Measurements from ENCODE around the gene SMURF1.

The SMURF1 gene

DNA sequence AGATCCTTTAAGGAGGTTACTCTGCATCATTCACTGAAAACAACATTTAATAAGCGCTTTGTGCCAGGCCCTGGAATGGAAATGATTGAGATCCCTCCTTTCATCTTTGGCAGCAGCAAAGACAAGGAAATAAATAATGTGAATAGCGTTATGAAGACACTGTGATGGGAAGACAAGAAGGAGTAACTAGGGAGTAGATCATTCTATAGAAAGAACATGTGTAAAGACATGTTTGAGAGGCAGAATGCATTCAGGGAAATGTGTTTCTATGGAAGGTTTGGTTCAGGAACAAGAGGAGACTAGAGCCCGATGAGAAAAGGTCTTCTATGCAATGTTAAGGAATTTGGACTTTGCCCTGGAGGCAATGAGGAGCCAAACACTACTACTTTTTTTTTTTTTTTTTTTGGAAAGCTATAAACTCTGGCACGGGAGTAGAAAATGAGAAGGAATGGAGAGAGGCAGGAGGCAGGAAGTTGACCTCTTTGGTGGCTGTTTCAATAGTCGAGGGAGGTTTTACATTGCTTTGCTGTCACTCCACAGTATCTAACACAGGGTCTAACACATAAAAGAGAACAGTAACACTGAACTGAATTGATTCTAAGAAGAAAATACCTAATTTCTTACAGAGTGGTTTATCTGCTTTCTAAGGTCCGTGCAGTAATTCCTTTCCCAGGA is 44.9 kb downstream of the SMURF1 start:
- TF ChIP-seq, protein P1, sequence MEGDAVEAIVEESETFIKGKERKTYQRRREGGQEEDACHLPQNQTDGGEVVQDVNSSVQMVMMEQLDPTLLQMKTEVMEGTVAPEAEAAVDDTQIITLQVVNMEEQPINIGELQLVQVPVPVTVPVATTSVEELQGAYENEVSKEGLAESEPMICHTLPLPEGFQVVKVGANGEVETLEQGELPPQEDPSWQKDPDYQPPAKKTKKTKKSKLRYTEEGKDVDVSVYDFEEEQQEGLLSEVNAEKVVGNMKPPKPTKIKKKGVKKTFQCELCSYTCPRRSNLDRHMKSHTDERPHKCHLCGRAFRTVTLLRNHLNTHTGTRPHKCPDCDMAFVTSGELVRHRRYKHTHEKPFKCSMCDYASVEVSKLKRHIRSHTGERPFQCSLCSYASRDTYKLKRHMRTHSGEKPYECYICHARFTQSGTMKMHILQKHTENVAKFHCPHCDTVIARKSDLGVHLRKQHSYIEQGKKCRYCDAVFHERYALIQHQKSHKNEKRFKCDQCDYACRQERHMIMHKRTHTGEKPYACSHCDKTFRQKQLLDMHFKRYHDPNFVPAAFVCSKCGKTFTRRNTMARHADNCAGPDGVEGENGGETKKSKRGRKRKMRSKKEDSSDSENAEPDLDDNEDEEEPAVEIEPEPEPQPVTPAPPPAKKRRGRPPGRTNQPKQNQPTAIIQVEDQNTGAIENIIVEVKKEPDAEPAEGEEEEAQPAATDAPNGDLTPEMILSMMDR (IDR thresholded peaks at IDR 0.05; ENCODE audit: insufficient read depth, low read length, poor library complexity, severe bottlenecking) = no peak
- Histone ChIP-seq H3K4me3 (replicated peaks; ENCODE audit: low read depth, low read length) (no peak overlapping the region), H3K36me3 (ENCODE audit: control insufficient read depth, insufficient read depth, low read length) (no peaks in the 10 kb centered on the region), H3K27me3 (replicated peaks; ENCODE audit: control insufficient read depth, insufficient read depth, low read length) (no peaks in the 10 kb centered on the region)
- no peak for DNase-seq (ENCODE audit: extremely low read depth, insufficient read length)

DNA sequence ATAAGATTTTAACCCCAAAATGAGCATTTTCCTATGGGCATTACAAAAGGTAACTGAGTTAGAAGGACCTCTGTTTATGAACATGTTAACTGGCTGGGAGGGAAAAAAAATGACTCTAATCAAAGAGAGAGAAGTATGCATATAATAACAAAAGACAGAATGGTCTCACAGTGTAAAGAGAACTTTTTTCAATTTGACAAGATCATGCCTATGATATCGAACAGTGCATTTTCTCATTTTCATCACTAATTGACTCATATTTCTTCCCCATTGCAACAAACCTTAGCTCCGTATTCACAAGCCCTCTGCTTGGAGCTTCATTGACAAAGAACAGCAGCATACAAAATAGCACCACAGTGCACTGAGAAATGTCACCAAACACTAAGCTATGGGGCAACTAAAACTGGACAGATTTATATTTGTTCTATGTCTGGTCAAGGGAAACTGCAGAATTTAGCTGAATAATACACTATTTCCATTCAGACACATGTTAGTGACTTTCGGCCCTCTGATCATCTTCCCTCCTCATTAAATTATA is 45.6 kb downstream of the SMURF1 start:
- TF ChIP-seq, protein P1 (IDR thresholded peaks at IDR 0.05; ENCODE audit: insufficient read depth, low read length, poor library complexity, severe bottlenecking) = no peak
- DNase-seq (ENCODE audit: extremely low read depth, insufficient read length) = no peak
- H3K36me3 ChIP-seq (ENCODE audit: control insufficient read depth, insufficient read depth, low read length) = no peaks in the 10 kb centered on the region

DNA sequence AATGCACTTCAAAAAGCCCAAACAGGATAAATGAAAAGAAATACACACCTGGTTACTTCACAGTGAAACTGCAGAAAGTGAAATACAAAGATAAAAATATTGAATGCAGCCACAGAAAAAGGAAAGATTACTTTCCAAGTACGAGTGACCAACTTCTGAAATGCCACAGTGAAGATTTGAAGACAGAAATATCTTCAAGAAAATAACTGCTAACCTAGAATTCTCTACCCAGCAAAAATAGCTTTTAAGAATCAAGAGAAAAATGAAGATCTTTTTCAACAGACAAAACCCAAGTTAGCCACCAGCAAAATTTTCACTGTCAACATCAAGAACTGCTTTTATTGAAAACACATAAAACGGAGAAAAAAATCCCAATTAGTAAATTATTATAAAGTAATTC is 46.2 kb downstream of the SMURF1 start:
- no peaks in the 10 kb centered on the region for H3K36me3 ChIP-seq (ENCODE audit: control insufficient read depth, insufficient read depth, low read length)
- DNase-seq (ENCODE audit: extremely low read depth, insufficient read length) = no peak
- no peaks in the 10 kb centered on the region for H3K27me3 ChIP-seq (replicated peaks; ENCODE audit: control insufficient read depth, insufficient read depth, low read length)
- TF ChIP-seq, protein P1 (IDR thresholded peaks at IDR 0.05; ENCODE audit: insufficient read depth, low read length, poor library complexity, severe bottlenecking) = no peak
- H3K4me3 ChIP-seq (replicated peaks; ENCODE audit: low read depth, low read length) = no peak overlapping the region

More for the DNA sequence above, 45.6 kb downstream of the SMURF1 start:
- Histone ChIP-seq H3K27me3 (replicated peaks; ENCODE audit: control insufficient read depth, insufficient read depth, low read length) (no peaks in the 10 kb centered on the region), H3K4me3 (replicated peaks; ENCODE audit: low read depth, low read length) (no peak overlapping the region)

DNA sequence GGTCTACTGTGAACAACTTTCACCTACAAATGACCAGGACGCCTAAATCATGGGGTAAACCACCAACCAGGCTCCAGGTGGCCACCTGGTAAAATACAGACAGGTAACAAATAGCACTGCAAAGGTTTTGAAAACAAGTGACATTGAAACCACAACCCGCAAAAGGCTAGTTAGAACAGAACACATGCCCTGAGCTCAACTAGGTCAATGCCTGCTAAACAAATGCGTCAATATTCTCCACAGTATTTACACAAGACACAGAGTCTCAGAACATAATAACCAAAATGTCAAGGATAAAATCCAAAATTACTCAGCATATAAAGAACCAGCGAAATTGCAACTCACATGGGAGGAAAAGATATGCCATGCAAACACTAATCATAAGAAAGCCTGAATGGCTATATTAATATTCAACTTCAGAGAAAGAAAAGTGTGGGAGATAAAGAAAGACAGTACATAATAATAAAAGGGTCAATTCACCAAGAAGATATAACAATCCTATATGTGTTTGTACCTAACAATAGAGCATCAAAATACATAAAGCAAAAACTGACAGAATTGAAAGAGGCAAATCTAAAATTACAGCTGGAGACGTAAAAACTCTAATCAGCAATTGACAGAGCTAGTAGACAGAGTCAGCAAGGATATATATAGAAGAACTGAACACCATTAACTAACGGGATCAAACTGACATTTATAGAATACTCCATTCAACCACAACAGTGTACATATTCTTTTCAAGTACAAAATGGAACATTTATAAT is 47.6 kb downstream of the SMURF1 start:
- Histone ChIP-seq H3K27me3 (replicated peaks; ENCODE audit: control insufficient read depth, insufficient read depth, low read length) (no peaks in the 10 kb centered on the region), H3K36me3 (ENCODE audit: control insufficient read depth, insufficient read depth, low read length) (no peaks in the 10 kb centered on the region), H3K4me3 (replicated peaks; ENCODE audit: low read depth, low read length) (no peak overlapping the region)
- DNase-seq (ENCODE audit: extremely low read depth, insufficient read length) = no peak
- TF ChIP-seq, protein P1 (IDR thresholded peaks at IDR 0.05; ENCODE audit: insufficient read depth, low read length, poor library complexity, severe bottlenecking) = no peak

DNA sequence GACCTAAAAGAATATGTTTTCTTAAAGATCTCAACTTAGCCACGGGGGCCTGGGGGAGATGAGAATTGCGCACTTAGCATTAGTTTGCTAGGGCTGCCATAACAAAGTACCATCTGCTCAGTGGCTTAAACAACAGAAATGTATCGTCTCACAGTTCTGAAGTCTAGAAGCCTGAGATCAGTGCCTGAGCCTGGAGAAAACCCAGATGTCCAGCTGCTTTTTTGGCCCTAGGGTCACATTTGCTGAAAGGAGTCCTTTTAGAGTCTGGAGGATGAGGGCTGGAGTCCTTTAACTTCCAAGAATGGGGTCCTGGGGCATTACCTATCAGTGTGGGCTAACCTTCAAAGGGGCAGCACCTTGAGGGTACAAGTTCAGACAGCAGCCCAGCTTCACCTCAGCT is 48.2 kb downstream of the SMURF1 start:
- DNase-seq (ENCODE audit: extremely low read depth, insufficient read length) = no peak
- Histone ChIP-seq H3K27me3 (replicated peaks; ENCODE audit: control insufficient read depth, insufficient read depth, low read length) (no peaks in the 10 kb centered on the region), H3K4me3 (replicated peaks; ENCODE audit: low read depth, low read length) (no peak overlapping the region), H3K36me3 (ENCODE audit: control insufficient read depth, insufficient read depth, low read length) (no peaks in the 10 kb centered on the region)
- TF ChIP-seq, protein P1 (IDR thresholded peaks at IDR 0.05; ENCODE audit: insufficient read depth, low read length, poor library complexity, severe bottlenecking) = no peak

Data from GM06990 (cell line).